H54 (cell line): ENCODE results near the gene PRPF40A.

ENCODE experiments used
- DNase-seq: peaks from one replicate; pipeline ENCODE4 v3.0.0; 2011; ENCODE audit warnings: low spot score, mixed read lengths; ENCODE audit not compliant: insufficient read length
- FAIRE-seq: peaks from 3 replicates; lab custom pipeline; 2011; peaks lifted over from hg19 to GRCh38; lab: Jason Lieb, UNC
- POLR2A ChIP-seq: IDR thresholded peaks from 2 replicates; pipeline ENCODE4 v1.6.1; 2011; ENCODE audit warnings: low read depth, mild to moderate bottlenecking, low read length

Gene PRPF40A

GRCh38 chr2:152629202-152629601 is 88.1 kb downstream of the PRPF40A start:
- no peak for TF ChIP-seq POLR2A

GRCh38 chr2:152627351-152627957 is 89.8 kb downstream of the PRPF40A start:
- no peak for TF ChIP-seq POLR2A
- FAIRE-seq: no peak
- no peak for DNase-seq

More at GRCh38 chr2:152629202-152629601, 88.1 kb downstream of the PRPF40A start:
- no peak for DNase-seq
- FAIRE-seq: no peak

GRCh38 chr2:152626911-152627339 is 90.3 kb downstream of the PRPF40A start:
- no peak for TF ChIP-seq POLR2A
- no peak for FAIRE-seq
- no peak for DNase-seq

GRCh38 chr2:152624805-152625204 is 92.5 kb downstream of the PRPF40A start:
- no peak for FAIRE-seq

GRCh38 chr2:152623775-152624174 is 93.5 kb downstream of the PRPF40A start:
- FAIRE-seq (no peak), DNase-seq (no peak)
- no peak for TF ChIP-seq POLR2A

More at GRCh38 chr2:152624805-152625204, 92.5 kb downstream of the PRPF40A start:
- no peak for DNase-seq
- no peak for TF ChIP-seq POLR2A

GRCh38 chr2:152623076-152623740 is 94.1 kb downstream of the PRPF40A start:
- FAIRE-seq (no peak), DNase-seq (no peak)
- no peak for TF ChIP-seq POLR2A

- no peak for FAIRE-seq
- DNase-seq: no peak
- TF ChIP-seq POLR2A: no peak
These were observed 95.0 kb downstream of the PRPF40A start for GRCh38 chr2:152622219-152622618.

- no peak for TF ChIP-seq POLR2A
- no peak for FAIRE-seq
- DNase-seq: no peak
These were observed 96.3 kb downstream of the PRPF40A start for GRCh38 chr2:152620985-152621384.

GRCh38 chr2:152620208-152620607 is 97.1 kb downstream of the PRPF40A start:
- DNase-seq: no peak

GRCh38 chr2:152618193-152618564 is 99.1 kb downstream of the PRPF40A start:
- DNase-seq (no peak), FAIRE-seq (no peak)
- TF ChIP-seq POLR2A: no peak

More at GRCh38 chr2:152620208-152620607, 97.1 kb downstream of the PRPF40A start:
- TF ChIP-seq POLR2A: no peak
- no peak for FAIRE-seq

GRCh38 chr2:152617456-152618192 is 99.6 kb downstream of the PRPF40A start:
- DNase-seq: no peak
- no peak for FAIRE-seq
- no peak for TF ChIP-seq POLR2A

GRCh38 chr2:152615177-152615576 is 102.1 kb downstream of the PRPF40A start:
- FAIRE-seq (no peak), DNase-seq (no peak)
- no peak for TF ChIP-seq POLR2A

- no peak for DNase-seq
- FAIRE-seq: no peak
- no peak for TF ChIP-seq POLR2A
These were observed 104.0 kb downstream of the PRPF40A start for GRCh38 chr2:152613235-152613634.
